PFSK-1 (cell line): ENCODE results near the gene FOXP3.

ENCODE experiments used
- FOXP2 ChIP-seq: optimal IDR thresholded peaks from 2 replicates; pipeline ENCODE3; 2011; ENCODE audit warnings: borderline replicate concordance, control low read depth, inconsistent platforms; ENCODE audit not compliant: insufficient read depth; ENCODE audit errors: extremely low read length, extremely low read depth
- POLR2AphosphoS5 ChIP-seq: IDR thresholded peaks from 2 replicates; pipeline ENCODE4 v1.6.1; 2012; ENCODE audit warnings: low read depth, mild to moderate bottlenecking, control low read depth, low read length, moderate library complexity
- REST ChIP-seq, 2 experiments: IDR thresholded peaks; 2 replicates each; pipeline versions ENCODE4 v1.6.1 to v1.8.0; 2011 to 2012; ENCODE audit warnings: low read depth in 2 of 2, low read length in 2 of 2, control low read depth in 1 of 2, inconsistent platforms in 1 of 2, mild to moderate bottlenecking in 1 of 2, moderate library complexity in 1 of 2; ENCODE audit not compliant: insufficient read depth in 1 of 2
- SIN3A ChIP-seq: IDR thresholded peaks from 2 replicates; pipeline ENCODE4 v1.6.1; 2012; ENCODE audit warnings: mild to moderate bottlenecking, low read length, moderate library complexity, borderline replicate concordance; ENCODE audit not compliant: insufficient read depth
- TAF1 ChIP-seq: IDR thresholded peaks from 2 replicates; pipeline ENCODE4 v1.6.1; 2012; ENCODE audit warnings: low read length, control low read depth, borderline replicate concordance; ENCODE audit not compliant: insufficient read depth

GRCh38 chrX:49310371-49310770 lies 45.9 kb upstream of the FOXP3 start:
- TF ChIP-seq REST (IDR thresholded peaks at IDR 0.05; ENCODE audit: insufficient read depth in 1 of 2, low read depth in 2 of 2, low read length in 2 of 2) (no peak), TAF1 (no peak), POLR2AphosphoS5 (no peak), SIN3A (no peak), FOXP2 (no peak)
